C4-2B (cell line): ENCODE data around the gene VRTN.

Experiments
- H3K27ac ChIP-seq: fragments of 450-650 bp; 2 replicates; pipeline ENCODE4 v1.5.1; 2017
- CTCF ChIP-seq: fragments of 450-650 bp; conservative IDR thresholded peaks from 2 replicates; pipeline ENCODE4 v1.5.1; 2017; ENCODE audit warnings: mild to moderate bottlenecking
- ZFX ChIP-seq: fragments of 450-650 bp; IDR thresholded peaks from 2 replicates; pipeline ENCODE4 v1.6.1; 2017

The VRTN gene

GRCh38 chr14:74348241-74348734, at the start of gene VRTN:
TSS of gene VRTN (plus strand) at chr14:74348471. CDS start at chr14:74356784, 8,313 bp downstream.
- TF ChIP-seq ZFX = no peak
- no peak for TF ChIP-seq CTCF
- no peak within 1 kb of the TSS for H3K27ac ChIP-seq

- no peak overlapping the region for H3K27ac ChIP-seq
- TF ChIP-seq CTCF (no peak), ZFX (no peak)
Measured at GRCh38 chr14:74299061-74299545, 49.2 kb upstream of the VRTN start.

GRCh38 chr14:74301594-74302151, 46.6 kb upstream of the VRTN start:
- TF ChIP-seq ZFX (no peak), CTCF (no peak)
- H3K27ac ChIP-seq = no peak overlapping the region

GRCh38 chr14:74302152-74302628, 46.1 kb upstream of the VRTN start:
- peak overlapping the region; percentile 61 for H3K27ac ChIP-seq

GRCh38 chr14:74302634-74303569, 45.4 kb upstream of the VRTN start, which contains the start of gene ABCD4:
TSS of gene ABCD4 (minus strand) at chr14:74302934. CDS start at chr14:74302912, 22 bp downstream.
- peak; percentile 87 for TF ChIP-seq CTCF
- TF ChIP-seq ZFX = peak; percentile 46; the same call in 1 of the 2 replicates
- peak within 1 kb of the TSS; percentile 61 for H3K27ac ChIP-seq

More at GRCh38 chr14:74302152-74302628, 46.1 kb upstream of the VRTN start:
- no peak for TF ChIP-seq ZFX
- TF ChIP-seq CTCF = no peak

GRCh38 chr14:74308695-74309094, 39.6 kb upstream of the VRTN start:
- H3K27ac ChIP-seq = no peak overlapping the region
- TF ChIP-seq ZFX (no peak), CTCF (no peak)
